ENCODE measurements around the gene RGS8. TPM values are rescaled to one million over a fixed set of nuclear protein-coding genes. Genes with fewer than 3 reads are reported as not detected.

Gene RGS8
- total RNA-seq, 1 donor from 2014 or later: not detected

- no peak overlapping the region for H3K27ac Mint-ChIP-seq (ENCODE audit: unreplicated experiment)
- no peak for DNase-seq (ENCODE audit: low spot score)
- no peaks in the 10 kb centered on the region for H3K9me3 Mint-ChIP-seq (ENCODE audit: unreplicated experiment)
- TF ChIP-seq CTCF (IDR thresholded peaks at IDR 0.05; ENCODE audit: unreplicated experiment): no peak
- H3K4me3 Mint-ChIP-seq (ENCODE audit: unreplicated experiment): no peak overlapping the region
- no peaks in the 10 kb centered on the region for H3K4me1 Mint-ChIP-seq (ENCODE audit: unreplicated experiment)
- H3K36me3 Mint-ChIP-seq (ENCODE audit: low read depth, unreplicated experiment): no peaks in the 10 kb centered on the region
- peaks cover 2% of the 10 kb centered on the region for H3K27me3 Mint-ChIP-seq (ENCODE audit: unreplicated experiment)
Measured at GRCh38 chr1:182690886-182691443, 6.6 kb upstream of the RGS8 start.

- no peak for TF ChIP-seq CTCF (IDR thresholded peaks at IDR 0.05; ENCODE audit: unreplicated experiment)
- no peak for DNase-seq (ENCODE audit: low spot score)
- no peak overlapping the region for H3K27ac Mint-ChIP-seq (ENCODE audit: unreplicated experiment)
- H3K4me1 Mint-ChIP-seq (ENCODE audit: unreplicated experiment): no peaks in the 10 kb centered on the region
- no peaks in the 10 kb centered on the region for H3K36me3 Mint-ChIP-seq (ENCODE audit: low read depth, unreplicated experiment)
- peaks cover 7% of the 10 kb centered on the region for H3K27me3 Mint-ChIP-seq (ENCODE audit: unreplicated experiment)
- no peak overlapping the region for H3K4me3 Mint-ChIP-seq (ENCODE audit: unreplicated experiment)
- no peaks in the 10 kb centered on the region for H3K9me3 Mint-ChIP-seq (ENCODE audit: unreplicated experiment)
Measured at GRCh38 chr1:182688436-182689205, 4.2 kb upstream of the RGS8 start.

- Mint-ChIP-seq H3K27me3 (ENCODE audit: unreplicated experiment) (peaks cover 7% of the 10 kb centered on the region), H3K4me3 (ENCODE audit: unreplicated experiment) (no peak overlapping the region), H3K27ac (ENCODE audit: unreplicated experiment) (no peak overlapping the region), H3K4me1 (ENCODE audit: unreplicated experiment) (no peaks in the 10 kb centered on the region), H3K9me3 (ENCODE audit: unreplicated experiment) (no peaks in the 10 kb centered on the region), H3K36me3 (ENCODE audit: low read depth, unreplicated experiment) (no peaks in the 10 kb centered on the region)
- TF ChIP-seq CTCF (IDR thresholded peaks at IDR 0.05; ENCODE audit: unreplicated experiment): no peak
- no peak for DNase-seq (ENCODE audit: low spot score)
Measured at GRCh38 chr1:182687361-182687760, 3.0 kb upstream of the RGS8 start.

GRCh38 chr1:182686446-182686845, 2.1 kb upstream of the RGS8 start:
- Mint-ChIP-seq H3K4me1 (ENCODE audit: unreplicated experiment) (no peaks in the 10 kb centered on the region), H3K9me3 (ENCODE audit: unreplicated experiment) (no peaks in the 10 kb centered on the region), H3K27ac (ENCODE audit: unreplicated experiment) (no peak overlapping the region), H3K4me3 (ENCODE audit: unreplicated experiment) (no peak overlapping the region), H3K27me3 (ENCODE audit: unreplicated experiment) (peaks cover 5% of the 10 kb centered on the region), H3K36me3 (ENCODE audit: low read depth, unreplicated experiment) (no peaks in the 10 kb centered on the region)
- DNase-seq (ENCODE audit: low spot score): no peak
- TF ChIP-seq CTCF (IDR thresholded peaks at IDR 0.05; ENCODE audit: unreplicated experiment): no peak

- TF ChIP-seq CTCF (IDR thresholded peaks at IDR 0.05; ENCODE audit: unreplicated experiment): no peak
- no peaks in the 10 kb centered on the region for H3K36me3 Mint-ChIP-seq (ENCODE audit: low read depth, unreplicated experiment)
Measured at GRCh38 chr1:182685215-182685614, 828 bp upstream of the RGS8 start.

More at GRCh38 chr1:182685215-182685614, 828 bp upstream of the RGS8 start:
- Mint-ChIP-seq H3K4me1 (ENCODE audit: unreplicated experiment) (no peaks in the 10 kb centered on the region), H3K4me3 (ENCODE audit: unreplicated experiment) (no peak overlapping the region), H3K27ac (ENCODE audit: unreplicated experiment) (no peak overlapping the region), H3K9me3 (ENCODE audit: unreplicated experiment) (no peaks in the 10 kb centered on the region), H3K27me3 (ENCODE audit: unreplicated experiment) (peaks cover 5% of the 10 kb centered on the region)
- no peak for DNase-seq (ENCODE audit: low spot score)
